Hypothalamus (tissue), 51 donors: ENCODE data around the gene SCGB3A1.

Experiments used
- DNase-seq, 51 donors: peaks; one replicate each; lab custom pipeline; 2025; lab: John Stamatoyannopoulos, UW

Gene SCGB3A1

GRCh38 chr5:180593446-180594206, 2.3 kb upstream of the SCGB3A1 start:
- peak in 1 of 51 donors; percentile 13 for DNase-seq

GRCh38 chr5:180592176-180592575, 877 bp upstream of the SCGB3A1 start:
- DNase-seq = no peak

GRCh38 chr5:180590543-180591310, 572 bp downstream of the SCGB3A1 start:
- no peak for DNase-seq

- no peak for DNase-seq
Measured at GRCh38 chr5:180589771-180590542, 1.3 kb downstream of the SCGB3A1 start.

- no peak for DNase-seq
Measured at GRCh38 chr5:180586870-180587269, 4.4 kb downstream of the SCGB3A1 start.

- no peak for DNase-seq
Measured at GRCh38 chr5:180586204-180586603, 5.1 kb downstream of the SCGB3A1 start.

GRCh38 chr5:180583738-180584137, 7.6 kb downstream of the SCGB3A1 start:
- DNase-seq = no peak

GRCh38 chr5:180580681-180581080, 10.6 kb downstream of the SCGB3A1 start:
- no peak for DNase-seq

GRCh38 chr5:180575571-180575970, 15.7 kb downstream of the SCGB3A1 start:
- DNase-seq = no peak

- DNase-seq = no peak
Measured at GRCh38 chr5:180568914-180569313, 22.4 kb downstream of the SCGB3A1 start.

GRCh38 chr5:180563994-180564393, 27.3 kb downstream of the SCGB3A1 start:
- no peak for DNase-seq

GRCh38 chr5:180558232-180558631, 33.1 kb downstream of the SCGB3A1 start:
- no peak for DNase-seq

GRCh38 chr5:180557217-180557809, 34.0 kb downstream of the SCGB3A1 start:
- DNase-seq = no peak

- DNase-seq = no peak
Measured at GRCh38 chr5:180555168-180555921, 36.0 kb downstream of the SCGB3A1 start.

GRCh38 chr5:180553530-180553929, 37.8 kb downstream of the SCGB3A1 start:
- no peak for DNase-seq

GRCh38 chr5:180548563-180548962, 42.7 kb downstream of the SCGB3A1 start:
- DNase-seq = no peak

GRCh38 chr5:180545248-180545647, 46.1 kb downstream of the SCGB3A1 start:
- DNase-seq = no peak

- no peak for DNase-seq
Measured at GRCh38 chr5:180541710-180542109, 49.6 kb downstream of the SCGB3A1 start.
